ENCODE data around the gene CHRNA7.
"Not testable (repeated sequence)": the region's sequence is repeated elsewhere in the genome, so short reads cannot be mapped to it uniquely, and the experiment has no call there.

The CHRNA7 gene

DNA sequence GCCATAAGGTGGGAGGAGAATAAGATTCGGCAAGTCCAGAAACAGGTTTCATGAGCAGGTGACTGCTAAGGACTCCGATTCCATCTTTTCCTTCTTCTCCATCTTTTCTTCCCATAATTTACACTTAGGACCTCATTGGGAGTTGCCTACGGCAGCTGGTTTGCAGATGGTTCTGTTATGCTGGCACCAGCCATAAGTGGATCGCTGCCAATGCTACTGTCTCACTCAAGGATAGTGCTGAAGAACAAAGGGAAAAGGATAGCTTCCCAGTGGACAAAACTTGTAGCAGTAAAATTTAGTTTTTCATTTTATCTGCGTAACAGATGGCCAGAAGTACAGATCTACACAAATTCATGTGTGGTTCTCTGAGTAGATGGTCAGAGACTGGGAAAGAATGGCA is 178.8 kb downstream of the CHRNA7 start:
- not testable (repeated sequence) for DNase-seq

DNA sequence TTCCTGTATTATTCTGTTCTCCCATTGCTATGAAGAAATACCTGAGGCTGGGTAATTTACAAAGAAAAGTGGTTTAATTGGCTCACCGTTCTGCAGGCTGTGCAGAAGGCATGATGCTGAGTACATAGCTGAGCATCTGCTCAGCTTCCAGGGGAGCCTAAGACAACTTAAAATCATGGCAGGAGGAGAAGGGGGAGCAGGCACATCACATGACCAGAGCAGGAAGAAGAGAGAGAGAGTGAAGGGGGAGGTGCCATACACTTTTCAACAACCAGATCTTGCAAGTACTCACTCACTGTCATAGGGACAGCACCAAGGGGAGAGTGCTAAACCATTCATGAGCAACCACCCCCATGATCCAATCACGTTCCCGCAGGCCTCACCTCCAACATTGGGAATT is 188.4 kb downstream of the CHRNA7 start:
- DNase-seq, result no peak

All from inflammatory macrophage treated with lipopolysaccharide for 1 hour (primary cell).